Measurements from ENCODE around the gene IRF8. TPM values are rescaled to one million over a fixed set of nuclear protein-coding genes. Genes with fewer than 3 reads are reported as not detected.

IRF8 gene
- total RNA-seq, 2 donors from 2014 or later, result 0.24 to 0.75 TPM

DNA sequence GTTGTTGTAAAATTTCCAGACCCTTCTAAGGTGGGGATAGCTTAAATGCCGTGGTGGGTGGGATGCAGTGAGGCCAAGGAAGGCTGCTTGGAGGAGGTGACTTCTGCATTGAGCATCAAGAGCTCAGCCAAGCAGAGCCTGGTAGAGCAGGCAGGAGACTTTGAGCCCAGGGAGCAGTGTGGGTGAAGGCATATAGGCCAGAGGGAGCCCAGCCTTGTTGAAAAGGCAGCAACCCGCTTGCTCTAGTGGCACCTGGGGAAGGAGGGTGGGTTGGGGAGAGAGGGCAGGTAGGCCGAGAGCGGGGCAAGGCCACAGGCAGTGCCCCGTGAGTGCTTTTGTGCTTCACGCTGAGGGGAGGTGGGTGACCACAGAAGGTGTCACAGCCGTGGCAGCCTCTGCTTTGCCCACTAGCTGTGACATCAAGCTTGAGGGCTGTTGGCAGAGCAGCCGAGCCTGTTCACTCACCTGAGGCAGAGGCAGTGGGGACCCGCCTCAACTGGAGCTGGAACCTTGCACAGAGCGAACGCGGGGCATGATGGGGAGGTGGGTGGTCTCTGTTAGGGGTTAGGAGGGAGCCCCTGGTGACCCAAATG lies 56.1 kb downstream of the IRF8 start:
- Histone ChIP-seq H3K4me3 (ENCODE audit: low read length) (no peak overlapping the region), H3K36me3 (ENCODE audit: control insufficient read depth, insufficient read depth, low read length) (no peaks in the 10 kb centered on the region), H3K27ac (ENCODE audit: low read depth, low read length) (no peak overlapping the region), H3K9ac (ENCODE audit: extremely low read depth, low read length, poor library complexity, severe bottlenecking) (no peak overlapping the region), H3K27me3 (ENCODE audit: control insufficient read depth, insufficient read depth, low read length, poor library complexity, severe bottlenecking) (no peaks in the 10 kb centered on the region), H3K9me3 (ENCODE audit: control insufficient read depth, low read length) (no peaks in the 10 kb centered on the region), H3K4me1 (ENCODE audit: control insufficient read depth, insufficient read depth, low read length) (no peaks in the 10 kb centered on the region)
- DNase-seq, result no peak
- 94 to 95% methylated on average over 4 to 12 of the region's 12 CpGs for WGBS, 2 experiments (ENCODE audit: insufficient coverage in 1 of 2, insufficient read length in 1 of 2)
- H3K27me3 Mint-ChIP-seq (ENCODE audit: insufficient read depth), result peaks cover 3% of the 10 kb centered on the region
- no peaks in the 10 kb centered on the region for H3K9me3 Mint-ChIP-seq
- H3K4me1 Mint-ChIP-seq, result no peaks in the 10 kb centered on the region
- H3K36me3 Mint-ChIP-seq (ENCODE audit: low read depth), result no peaks in the 10 kb centered on the region
- no peak overlapping the region for H3K27ac Mint-ChIP-seq
- no peak overlapping the region for H3K4me3 Mint-ChIP-seq
- TF ChIP-seq, protein P1, sequence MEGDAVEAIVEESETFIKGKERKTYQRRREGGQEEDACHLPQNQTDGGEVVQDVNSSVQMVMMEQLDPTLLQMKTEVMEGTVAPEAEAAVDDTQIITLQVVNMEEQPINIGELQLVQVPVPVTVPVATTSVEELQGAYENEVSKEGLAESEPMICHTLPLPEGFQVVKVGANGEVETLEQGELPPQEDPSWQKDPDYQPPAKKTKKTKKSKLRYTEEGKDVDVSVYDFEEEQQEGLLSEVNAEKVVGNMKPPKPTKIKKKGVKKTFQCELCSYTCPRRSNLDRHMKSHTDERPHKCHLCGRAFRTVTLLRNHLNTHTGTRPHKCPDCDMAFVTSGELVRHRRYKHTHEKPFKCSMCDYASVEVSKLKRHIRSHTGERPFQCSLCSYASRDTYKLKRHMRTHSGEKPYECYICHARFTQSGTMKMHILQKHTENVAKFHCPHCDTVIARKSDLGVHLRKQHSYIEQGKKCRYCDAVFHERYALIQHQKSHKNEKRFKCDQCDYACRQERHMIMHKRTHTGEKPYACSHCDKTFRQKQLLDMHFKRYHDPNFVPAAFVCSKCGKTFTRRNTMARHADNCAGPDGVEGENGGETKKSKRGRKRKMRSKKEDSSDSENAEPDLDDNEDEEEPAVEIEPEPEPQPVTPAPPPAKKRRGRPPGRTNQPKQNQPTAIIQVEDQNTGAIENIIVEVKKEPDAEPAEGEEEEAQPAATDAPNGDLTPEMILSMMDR (conservative IDR thresholded peaks at IDR 0.05), result no peak

DNA sequence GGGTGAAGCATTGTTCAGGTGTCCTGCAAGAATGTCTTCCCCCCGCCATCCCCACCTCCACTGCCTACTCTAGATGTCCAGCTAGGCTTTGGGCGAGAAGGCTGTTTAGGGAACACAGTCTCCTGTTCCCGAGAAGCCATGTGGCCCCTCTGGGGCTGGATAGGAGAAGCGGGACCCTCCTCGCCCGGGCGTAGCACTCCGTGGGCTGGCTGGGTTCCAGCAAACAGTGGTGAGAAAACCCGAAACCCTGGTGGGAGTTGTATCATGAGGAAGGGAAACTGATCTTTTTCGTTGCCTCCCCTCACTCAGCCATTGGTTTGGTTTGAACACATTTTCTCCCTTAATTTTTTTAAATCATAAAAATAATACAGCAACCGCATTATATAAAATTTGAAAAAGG lies 56.6 kb downstream of the IRF8 start:
- Mint-ChIP-seq H3K9me3 (no peaks in the 10 kb centered on the region), H3K4me3 (no peak overlapping the region), H3K27me3 (ENCODE audit: insufficient read depth) (peaks cover 6% of the 10 kb centered on the region), H3K4me1 (no peaks in the 10 kb centered on the region), H3K27ac (no peak overlapping the region), H3K36me3 (ENCODE audit: low read depth) (no peaks in the 10 kb centered on the region)
- Histone ChIP-seq H3K27me3 (ENCODE audit: control insufficient read depth, insufficient read depth, low read length, poor library complexity, severe bottlenecking) (no peaks in the 10 kb centered on the region), H3K9me3 (ENCODE audit: control insufficient read depth, low read length) (no peaks in the 10 kb centered on the region), H3K36me3 (ENCODE audit: control insufficient read depth, insufficient read depth, low read length) (no peaks in the 10 kb centered on the region), H3K4me3 (ENCODE audit: low read length) (no peak overlapping the region), H3K9ac (ENCODE audit: extremely low read depth, low read length, poor library complexity, severe bottlenecking) (no peak overlapping the region), H3K4me1 (ENCODE audit: control insufficient read depth, insufficient read depth, low read length) (no peaks in the 10 kb centered on the region), H3K27ac (ENCODE audit: low read depth, low read length) (no peak overlapping the region)
- WGBS, 2 experiments (ENCODE audit: insufficient coverage in 1 of 2, insufficient read length in 1 of 2), result 93% methylated on average over 3 to 10 of the region's 11 CpGs
- DNase-seq, result no peak
- TF ChIP-seq, protein P1 (conservative IDR thresholded peaks at IDR 0.05), result no peak

GRCh38 chr16:85956426-85956825 lies 57.5 kb downstream of the IRF8 start:
- Histone ChIP-seq H3K4me3 (ENCODE audit: low read length) (no peak overlapping the region), H3K9me3 (ENCODE audit: control insufficient read depth, low read length) (no peaks in the 10 kb centered on the region), H3K4me1 (ENCODE audit: control insufficient read depth, insufficient read depth, low read length) (no peaks in the 10 kb centered on the region), H3K36me3 (ENCODE audit: control insufficient read depth, insufficient read depth, low read length) (no peaks in the 10 kb centered on the region), H3K9ac (ENCODE audit: extremely low read depth, low read length, poor library complexity, severe bottlenecking) (no peak overlapping the region), H3K27ac (ENCODE audit: low read depth, low read length) (no peak overlapping the region), H3K27me3 (ENCODE audit: control insufficient read depth, insufficient read depth, low read length, poor library complexity, severe bottlenecking) (no peaks in the 10 kb centered on the region)
- no peak for DNase-seq
- H3K27me3 Mint-ChIP-seq (ENCODE audit: insufficient read depth), result peaks cover 6% of the 10 kb centered on the region
- TF ChIP-seq, protein P1 (conservative IDR thresholded peaks at IDR 0.05), result no peak
- H3K27ac Mint-ChIP-seq, result no peak overlapping the region
- no peaks in the 10 kb centered on the region for H3K36me3 Mint-ChIP-seq (ENCODE audit: low read depth)
- H3K4me3 Mint-ChIP-seq, result no peak overlapping the region
- H3K4me1 Mint-ChIP-seq, result no peaks in the 10 kb centered on the region
- no peaks in the 10 kb centered on the region for H3K9me3 Mint-ChIP-seq
- WGBS, 2 experiments (ENCODE audit: insufficient coverage in 1 of 2, insufficient read length in 1 of 2), result 94 to 95% methylated on average over 15 of the region's 15 CpGs

All from endodermal cell (in vitro differentiated cells).